ENCODE results near the gene C1RL.

Gene C1RL

DNA sequence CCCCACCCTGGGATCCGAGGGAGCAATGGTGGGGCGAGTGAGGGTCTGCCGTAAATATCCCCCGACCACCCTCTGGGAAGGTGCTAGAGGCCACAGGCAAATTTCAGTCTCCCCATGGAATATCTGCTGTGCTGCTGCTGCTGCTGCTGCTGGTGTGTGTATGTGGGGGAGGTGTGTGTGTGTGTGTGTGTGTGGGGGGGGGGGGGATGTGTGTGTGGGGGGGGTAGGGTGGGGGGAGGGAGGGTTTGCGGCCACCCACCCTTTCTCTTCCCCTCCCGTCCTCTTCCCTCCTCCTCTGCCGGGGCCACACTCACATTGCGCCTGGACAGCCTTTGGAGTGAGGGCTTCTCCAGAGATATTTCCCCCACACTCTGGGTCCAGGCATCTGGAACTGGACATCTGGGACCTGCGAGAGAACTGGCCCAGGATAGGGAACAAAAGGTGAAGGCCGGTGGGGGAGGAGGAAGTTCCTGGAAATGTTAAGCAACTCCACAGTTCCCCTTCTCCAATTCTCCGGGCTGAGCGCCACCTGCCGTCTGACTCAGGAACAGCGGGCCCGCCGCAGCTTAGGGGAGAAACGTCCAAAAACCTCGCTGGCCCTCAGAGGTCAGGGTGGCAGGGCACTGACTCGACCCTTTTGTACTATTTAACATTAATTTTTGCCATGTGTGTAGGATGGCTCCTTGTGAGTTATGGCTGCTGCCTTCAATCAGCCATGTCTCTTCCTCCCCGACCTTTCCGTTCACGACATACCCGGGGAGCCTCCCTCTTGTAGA is at the start of gene C1RL:
TSS of gene C1RL (minus strand) at position 419 of the 776 bp plus-strand sequence. CDS start at position 385, 34 bp downstream.
- DNase-seq, result peak; percentile 93 to 97

GRCh38 chr12:7157391-7157790 is 48.4 kb upstream of the C1RL start:
- DNase-seq, result no peak

- no peak for DNase-seq
Measured at GRCh38 chr12:7156259-7157197, 47.5 kb upstream of the C1RL start.

GRCh38 chr12:7155471-7156034 is 46.5 kb upstream of the C1RL start:
- DNase-seq, result no peak

DNA sequence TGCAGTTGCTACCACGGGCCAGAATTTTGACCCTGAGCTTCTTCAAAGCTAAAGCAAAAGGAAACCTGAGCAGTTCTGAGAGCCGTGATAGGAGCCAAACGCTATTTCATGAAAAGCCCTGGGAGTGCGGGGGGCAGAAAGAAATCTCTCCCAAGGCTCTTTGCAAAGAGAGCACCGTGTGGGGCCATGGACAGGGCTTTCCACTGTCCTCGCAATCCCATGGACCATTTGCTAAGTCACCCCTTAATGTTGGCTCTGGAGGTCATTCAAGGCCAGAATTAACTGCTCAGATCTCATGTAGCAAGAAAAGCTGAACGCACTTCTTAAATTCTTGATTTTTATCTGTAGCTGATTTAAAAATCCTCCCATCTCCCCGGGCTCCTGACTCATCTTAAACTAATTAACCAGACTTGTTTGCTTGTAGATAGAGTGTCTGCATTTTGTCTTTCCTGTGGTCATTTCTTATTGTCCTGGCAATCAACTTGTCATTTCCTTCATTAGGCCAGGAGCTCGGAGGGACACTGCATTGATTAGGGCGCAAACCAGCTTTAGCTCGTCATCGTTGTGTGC is 46.0 kb upstream of the C1RL start:
- DNase-seq, result no peak

GRCh38 chr12:7154042-7154441 is 45.0 kb upstream of the C1RL start:
- DNase-seq, result no peak

DNA sequence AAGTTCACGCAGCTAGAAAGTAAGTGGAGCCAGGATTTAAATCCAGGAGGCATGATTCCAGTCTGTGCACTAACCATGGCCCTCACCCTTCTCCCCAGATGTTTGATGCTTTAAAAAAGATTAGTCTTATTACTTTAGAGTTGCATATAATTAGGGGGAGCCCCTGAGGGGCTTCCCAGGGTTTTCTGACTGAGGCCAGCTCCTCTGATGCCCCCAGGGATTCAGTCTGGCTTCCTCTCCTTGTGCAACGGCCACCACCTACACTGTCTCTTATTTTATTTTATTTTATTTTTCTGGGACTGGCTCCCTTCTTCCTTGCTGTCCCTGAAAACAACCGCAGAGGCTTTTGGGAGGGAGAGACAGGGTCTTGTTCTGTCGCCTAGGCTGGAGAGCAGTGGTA is 43.8 kb upstream of the C1RL start:
- no peak for DNase-seq

DNA sequence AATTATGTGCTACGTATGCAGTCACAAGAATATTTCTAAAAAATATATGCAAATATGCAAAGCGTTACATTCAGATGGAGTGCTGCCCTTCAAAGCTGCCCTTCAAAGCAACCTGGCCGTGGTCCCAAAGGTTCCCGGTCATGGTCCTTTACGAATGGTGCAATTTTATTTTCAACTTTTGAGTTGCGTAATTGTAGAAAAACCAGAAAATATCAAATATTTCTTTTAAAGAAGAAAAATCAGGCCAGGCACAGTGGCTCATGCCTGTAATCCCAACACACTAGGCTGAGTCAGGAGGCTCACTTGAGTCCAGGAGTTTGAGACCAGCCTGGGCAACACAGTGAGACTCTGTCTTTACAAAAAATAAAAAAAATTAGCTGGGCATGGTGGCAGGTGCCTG is 42.5 kb upstream of the C1RL start:
- DNase-seq, result no peak

- DNase-seq, result no peak
Measured at GRCh38 chr12:7150841-7151240, 41.8 kb upstream of the C1RL start.

DNA sequence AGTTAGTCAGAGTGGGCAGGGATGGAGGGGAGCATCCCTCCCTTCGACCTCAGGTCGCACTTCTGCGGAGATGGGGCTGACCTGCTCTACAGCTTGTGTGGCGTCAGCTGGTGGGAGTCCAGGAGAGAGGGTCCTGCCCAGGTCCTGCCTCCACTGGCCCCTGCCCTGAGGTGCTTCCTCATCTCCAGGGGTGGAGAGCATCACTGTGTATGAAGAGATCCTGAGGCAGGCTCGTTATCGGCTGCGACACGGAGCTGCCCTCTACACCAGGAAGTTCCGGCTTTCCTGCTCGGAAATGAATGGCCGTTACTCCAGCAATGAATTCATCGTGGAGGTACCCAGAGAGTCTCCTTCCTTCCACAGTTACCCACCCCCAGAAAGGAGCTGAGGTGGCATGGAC is 41.3 kb upstream of the C1RL start:
- no peak for DNase-seq

DNA sequence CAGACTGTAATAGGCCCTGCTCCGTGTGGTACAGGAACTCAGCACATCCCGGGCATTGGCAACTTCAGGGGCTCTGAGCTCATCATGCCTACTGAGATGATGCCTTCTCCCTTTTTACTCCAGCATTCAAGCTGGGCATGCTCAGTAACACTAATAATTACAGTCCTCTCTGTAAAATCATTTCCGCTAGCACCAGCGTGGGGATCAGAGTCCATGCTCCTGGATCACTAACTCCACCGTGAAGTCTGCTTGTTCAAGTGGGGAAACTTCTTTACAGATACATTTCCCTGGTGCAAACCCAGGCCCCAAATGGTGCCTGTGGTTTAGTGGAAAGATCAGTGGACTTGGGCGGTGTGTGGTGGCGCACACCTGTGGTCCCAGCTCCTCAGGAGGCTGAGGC is 37.9 kb upstream of the C1RL start:
- DNase-seq, result no peak

GRCh38 chr12:7146228-7146627 is 37.2 kb upstream of the C1RL start:
- no peak for DNase-seq

GRCh38 chr12:7145671-7146070 is 36.7 kb upstream of the C1RL start:
- DNase-seq, result no peak

- DNase-seq, result no peak
Measured at GRCh38 chr12:7144414-7145120, 35.6 kb upstream of the C1RL start.

- DNase-seq, result no peak
Measured at GRCh38 chr12:7143564-7143963, 34.5 kb upstream of the C1RL start.

- no peak for DNase-seq
Measured at GRCh38 chr12:7142809-7143465, 33.9 kb upstream of the C1RL start.

GRCh38 chr12:7142056-7142644 is 33.1 kb upstream of the C1RL start:
- peak; percentile 72 to 74 for DNase-seq

DNA sequence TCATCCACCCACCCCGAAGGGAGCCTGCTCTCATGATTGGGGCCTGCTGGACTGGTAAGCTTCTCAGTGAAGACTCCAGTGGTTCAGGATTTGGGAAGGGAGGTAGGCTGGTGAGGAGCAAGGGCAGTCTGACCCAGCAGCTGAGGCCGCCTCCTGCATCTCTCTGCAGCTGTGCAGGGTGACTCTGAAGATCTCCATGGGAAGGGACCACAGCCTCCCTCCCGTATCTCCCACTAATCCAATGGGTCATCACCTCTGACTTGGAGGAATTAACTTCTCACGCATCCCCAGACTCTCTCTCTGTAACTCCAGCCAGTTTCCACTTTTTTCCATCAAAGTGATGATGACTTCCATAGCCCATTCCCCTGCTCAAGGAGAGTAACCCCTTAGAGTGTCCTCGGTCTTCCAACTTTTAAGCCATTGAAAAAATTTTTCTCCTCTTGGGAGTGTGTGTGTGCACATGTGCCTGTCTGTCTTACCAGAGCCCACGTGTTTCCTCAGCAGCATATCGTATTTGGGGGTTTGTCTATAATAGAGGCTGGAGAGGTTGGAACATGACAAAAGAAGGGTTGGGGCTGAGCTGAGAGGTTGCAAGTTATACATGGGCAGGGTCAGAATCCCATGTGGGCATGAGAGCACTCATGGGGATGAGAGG is 32.5 kb upstream of the C1RL start:
- no peak for DNase-seq

DNA sequence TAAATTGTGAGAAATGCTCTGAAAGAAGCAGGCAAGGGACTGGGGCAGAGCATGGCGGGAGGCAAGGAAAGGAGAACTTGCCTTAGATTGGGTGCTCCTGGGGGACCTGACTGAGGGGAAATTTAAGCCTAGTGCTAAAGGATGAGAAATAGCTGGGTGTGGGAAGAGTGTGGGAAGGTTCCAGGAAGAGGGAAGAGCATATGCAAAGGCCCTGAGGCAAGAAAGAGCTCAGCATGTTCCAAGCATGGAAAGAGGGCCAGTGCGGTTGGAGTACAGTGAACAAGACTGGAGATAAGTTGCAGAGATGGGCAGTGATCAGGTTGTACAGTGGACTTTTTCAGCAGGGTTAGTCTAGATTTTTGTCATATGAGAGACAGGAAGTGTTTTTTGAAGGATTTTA is 30.2 kb upstream of the C1RL start:
- DNase-seq, result no peak

- DNase-seq, result no peak
Measured at GRCh38 chr12:7137908-7138307, 28.9 kb upstream of the C1RL start.

GRCh38 chr12:7136676-7137075 is 27.7 kb upstream of the C1RL start:
- no peak for DNase-seq
